Mesenchymal stem cell (in vitro differentiated cells and primary cell): ENCODE results near the gene HYLS1.

ENCODE experiments used
- DNase-seq: peaks from one replicate; pipeline ENCODE4 v3.0.0-alpha.2; 2013
- H2AFZ ChIP-seq: one replicate; pipeline ENCODE4 v1.6.1; 2013; ENCODE audit warnings: low read depth, mild to moderate bottlenecking, control low read depth, inconsistent platforms, low read length, moderate library complexity
- H2AK5ac ChIP-seq: 2 replicates; pipeline ENCODE4 v1.6.1; 2013; ENCODE audit warnings: low read length, moderate library complexity, mild to moderate bottlenecking, inconsistent platforms; ENCODE audit not compliant: severe bottlenecking
- H2BK120ac ChIP-seq: one replicate; pipeline ENCODE4 v1.6.1; 2013; ENCODE audit warnings: low read depth, mild to moderate bottlenecking, inconsistent platforms, low read length, moderate library complexity
- H2BK12ac ChIP-seq, 2 experiments: one replicate each; pipeline ENCODE4 v1.6.1; 2013; ENCODE audit warnings: inconsistent platforms in 2 of 2, low read length in 2 of 2, mild to moderate bottlenecking in 2 of 2, moderate library complexity in 2 of 2, control low read depth in 1 of 2
- H2BK15ac ChIP-seq: one replicate; pipeline ENCODE4 v1.6.1; 2013; ENCODE audit warnings: mild to moderate bottlenecking, low read depth, inconsistent platforms; ENCODE audit not compliant: poor library complexity, severe bottlenecking
- H2BK5ac ChIP-seq: 2 replicates; pipeline ENCODE4 v1.6.1; 2013; ENCODE audit warnings: low read depth, mild to moderate bottlenecking, low read length, control low read depth, inconsistent platforms; ENCODE audit not compliant: poor library complexity, severe bottlenecking
- H3K14ac ChIP-seq, 2 experiments: one replicate each; pipeline ENCODE4 v1.6.1; 2013; ENCODE audit warnings: inconsistent platforms in 2 of 2, low read length in 2 of 2, control low read depth in 1 of 2, mild to moderate bottlenecking in 1 of 2, moderate library complexity in 1 of 2
- H3K18ac ChIP-seq, 2 experiments: one replicate each; pipeline ENCODE4 v1.6.1; 2013; ENCODE audit warnings: inconsistent platforms in 2 of 2, low read length in 2 of 2, control low read depth in 1 of 2, low read depth in 1 of 2, mild to moderate bottlenecking in 1 of 2
- H3K23ac ChIP-seq, 2 experiments: one replicate each; pipeline ENCODE4 v1.6.1; 2013; ENCODE audit warnings: inconsistent platforms in 2 of 2, low read length in 2 of 2, mild to moderate bottlenecking in 2 of 2, moderate library complexity in 2 of 2, control low read depth in 1 of 2
- H3K27ac ChIP-seq: 2 replicates; pipeline ENCODE4 v1.5.1; 2013; ENCODE audit warnings: mild to moderate bottlenecking, moderate library complexity, low read length, control low read depth, inconsistent platforms; ENCODE audit not compliant: poor library complexity, severe bottlenecking
- H3K27me3 ChIP-seq, 2 experiments: 2 replicates each; pipeline versions ENCODE4 v1.6.1 to v1.7.0; 2013; ENCODE audit warnings: low read length in 2 of 2, mild to moderate bottlenecking in 2 of 2, moderate library complexity in 2 of 2, control low read depth in 1 of 2, inconsistent platforms in 1 of 2; ENCODE audit not compliant: control insufficient read depth in 1 of 2, insufficient read depth in 1 of 2
- H3K36me3 ChIP-seq, 2 experiments: 2 replicates each; pipeline versions ENCODE4 v1.6.1 to v1.7.0; 2013; ENCODE audit warnings: low read length in 2 of 2, control low read depth in 1 of 2, inconsistent platforms in 1 of 2, low read depth in 1 of 2, mild to moderate bottlenecking in 1 of 2; ENCODE audit not compliant: insufficient read depth in 2 of 2, control insufficient read depth in 1 of 2
- H3K4ac ChIP-seq, 2 experiments: one replicate each; pipeline ENCODE4 v1.6.1; 2013; ENCODE audit warnings: inconsistent platforms in 2 of 2, low read length in 2 of 2, mild to moderate bottlenecking in 2 of 2, moderate library complexity in 2 of 2, control low read depth in 1 of 2, low read depth in 1 of 2
- H3K4me1 ChIP-seq: 2 replicates; pipeline ENCODE4 v1.6.1; 2013; ENCODE audit warnings: low read depth, low read length, control low read depth; ENCODE audit not compliant: control insufficient read depth, insufficient read depth
- H3K4me2 ChIP-seq: 2 replicates; pipeline ENCODE4 v1.6.1; 2013; ENCODE audit warnings: low read length, mild to moderate bottlenecking, inconsistent platforms; ENCODE audit not compliant: poor library complexity, severe bottlenecking
- H3K4me3 ChIP-seq, 2 experiments: 2 replicates each; pipeline versions ENCODE4 v1.5.1 to v1.7.0; 2013; ENCODE audit warnings: low read length in 2 of 2, mild to moderate bottlenecking in 2 of 2, control low read depth in 1 of 2, low read depth in 1 of 2; ENCODE audit not compliant: insufficient read depth in 1 of 2
- H3K79me1 ChIP-seq: replicated peaks from 2 replicates; pipeline ENCODE4 v1.6.1; 2013; ENCODE audit warnings: mild to moderate bottlenecking, control low read depth, low read length, inconsistent platforms; ENCODE audit not compliant: poor library complexity, severe bottlenecking
- H3K9ac ChIP-seq: 2 replicates; pipeline ENCODE4 v1.7.0; 2013; ENCODE audit warnings: mild to moderate bottlenecking, low read length, moderate library complexity
- H3K9me3 ChIP-seq: 2 replicates; pipeline ENCODE4 v1.7.0; 2013; ENCODE audit warnings: mild to moderate bottlenecking, low read length; ENCODE audit not compliant: control insufficient read depth
- H4K8ac ChIP-seq: one replicate; pipeline ENCODE4 v1.6.1; 2013; ENCODE audit warnings: inconsistent platforms, mild to moderate bottlenecking, low read length, moderate library complexity
- H4K91ac ChIP-seq: one replicate; pipeline ENCODE4 v1.6.1; 2013; ENCODE audit warnings: mild to moderate bottlenecking, low read length, inconsistent platforms
- WGBS: methylation state at CpG from one replicate; pipeline ENCODE4 v1.1.7; 2013; ENCODE audit warnings: mixed read lengths; 5-methylcytosine and 5-hydroxymethylcytosine counted together

Gene HYLS1

GRCh38 chr11:125921042-125921441, 33.6 kb downstream of the HYLS1 start:
- no peak overlapping the region for H3K4ac ChIP-seq
- no peak overlapping the region for H3K27ac ChIP-seq
- no peak overlapping the region for H2BK120ac ChIP-seq
- 88% methylated on average over 8 of the region's 9 CpGs for WGBS
- no peak for DNase-seq
- no peak overlapping the region for H2AFZ ChIP-seq
- H3K27me3 ChIP-seq: peaks cover 37 to 59% of the 10 kb centered on the region in 2 experiments
- no peak overlapping the region for H2AK5ac ChIP-seq
- no peak overlapping the region for H3K18ac ChIP-seq
- no peaks in the 10 kb centered on the region for H3K79me1 ChIP-seq
- H3K4me3 ChIP-seq: no peak overlapping the region
- H3K9ac ChIP-seq: no peak overlapping the region
- H3K23ac ChIP-seq: no peak overlapping the region
- H4K8ac ChIP-seq: no peak overlapping the region
- H3K9me3 ChIP-seq: no peaks in the 10 kb centered on the region
- no peak overlapping the region for H2BK5ac ChIP-seq
- H3K14ac ChIP-seq: no peak overlapping the region
- no peak overlapping the region for H2BK15ac ChIP-seq
- no peak overlapping the region for H2BK12ac ChIP-seq
- H3K4me1 ChIP-seq: no peaks in the 10 kb centered on the region
- H3K4me2 ChIP-seq: no peak overlapping the region
- no peak overlapping the region for H4K91ac ChIP-seq
- H3K36me3 ChIP-seq: no peaks in the 10 kb centered on the region

GRCh38 chr11:125922156-125922555, 34.7 kb downstream of the HYLS1 start:
- H3K4ac ChIP-seq: no peak overlapping the region
- no peak overlapping the region for H4K91ac ChIP-seq
- no peak overlapping the region for H2BK5ac ChIP-seq
- DNase-seq: no peak
- no peak overlapping the region for H3K9ac ChIP-seq
- H2BK15ac ChIP-seq: no peak overlapping the region
- no peak overlapping the region for H3K4me3 ChIP-seq
- H2BK12ac ChIP-seq: no peak overlapping the region
- H3K27ac ChIP-seq: no peak overlapping the region
- H2AFZ ChIP-seq: no peak overlapping the region
- peaks cover 29 to 51% of the 10 kb centered on the region in 2 experiments for H3K27me3 ChIP-seq
- no peak overlapping the region for H3K23ac ChIP-seq
- no peak overlapping the region for H3K18ac ChIP-seq
- no peak overlapping the region for H4K8ac ChIP-seq
- H3K36me3 ChIP-seq: no peaks in the 10 kb centered on the region
- WGBS: 73% methylated on average over 3 of the region's 3 CpGs
- no peaks in the 10 kb centered on the region for H3K4me1 ChIP-seq
- H3K79me1 ChIP-seq: no peaks in the 10 kb centered on the region
- no peak overlapping the region for H3K4me2 ChIP-seq
- no peak overlapping the region for H2AK5ac ChIP-seq
- H3K14ac ChIP-seq: no peak overlapping the region
- H3K9me3 ChIP-seq: no peaks in the 10 kb centered on the region
- no peak overlapping the region for H2BK120ac ChIP-seq

GRCh38 chr11:125923012-125923579, 35.6 kb downstream of the HYLS1 start:
- Histone ChIP-seq H3K4me3 (no peak overlapping the region), H2BK5ac (no peak overlapping the region), H2BK120ac (no peak overlapping the region), H3K4me1 (no peaks in the 10 kb centered on the region), H3K4ac (no peak overlapping the region), H2BK15ac (no peak overlapping the region), H4K8ac (no peak overlapping the region), H3K27me3 (peaks cover 23 to 47% of the 10 kb centered on the region in 2 experiments), H3K27ac (no peak overlapping the region), H2BK12ac (no peak overlapping the region), H3K23ac (no peak overlapping the region), H3K4me2 (no peak overlapping the region), H3K9ac (no peak overlapping the region), H3K9me3 (no peaks in the 10 kb centered on the region), H4K91ac (no peak overlapping the region), H2AFZ (no peak overlapping the region), H3K18ac (no peak overlapping the region), H3K36me3 (no peaks in the 10 kb centered on the region), H2AK5ac (no peak overlapping the region), H3K79me1 (no peaks in the 10 kb centered on the region), H3K14ac (no peak overlapping the region)
- peak; percentile 71 for DNase-seq
- 0% methylated on average over 1 of the region's 8 CpGs for WGBS

- no peak overlapping the region for H3K4me2 ChIP-seq
- no peaks in the 10 kb centered on the region for H3K9me3 ChIP-seq
- H3K27me3 ChIP-seq: peaks cover 18 to 43% of the 10 kb centered on the region in 2 experiments
- H2BK5ac ChIP-seq: no peak overlapping the region
- H3K14ac ChIP-seq: no peak overlapping the region
- H3K18ac ChIP-seq: no peak overlapping the region
- no peak overlapping the region for H2BK120ac ChIP-seq
- no peak overlapping the region for H3K27ac ChIP-seq
- no peaks in the 10 kb centered on the region for H3K36me3 ChIP-seq
- H3K79me1 ChIP-seq: no peaks in the 10 kb centered on the region
- no peak overlapping the region for H2AFZ ChIP-seq
- H3K4me3 ChIP-seq: no peak overlapping the region
- H2BK15ac ChIP-seq: no peak overlapping the region
- DNase-seq: no peak
- H3K23ac ChIP-seq: no peak overlapping the region
- no peak overlapping the region for H3K4ac ChIP-seq
- no peak overlapping the region for H3K9ac ChIP-seq
- no peak overlapping the region for H4K91ac ChIP-seq
- no peak overlapping the region for H2BK12ac ChIP-seq
- no peak overlapping the region for H4K8ac ChIP-seq
- WGBS: 81% methylated on average over 8 of the region's 8 CpGs
- H2AK5ac ChIP-seq: no peak overlapping the region
- no peaks in the 10 kb centered on the region for H3K4me1 ChIP-seq
Observed at GRCh38 chr11:125923633-125924032, 36.2 kb downstream of the HYLS1 start.
